Kidney (tissue), 14 donors: Measurements from ENCODE around the gene PRTN3. TPM values are rescaled to one million over a fixed set of nuclear protein-coding genes. Genes with fewer than 3 reads are reported as not detected.

ENCODE experiments used
- DNase-seq, 5 donors: peaks; one replicate each; pipeline ENCODE4 v3.0.0-alpha.2; 2013 to 2020
- FAIRE-seq: peaks from 2 replicates; lab custom pipeline; 2012; peaks lifted over from hg19 to GRCh38; lab: Jason Lieb, UNC
- H3K27ac ChIP-seq, 2 donors: one replicate each; pipeline ENCODE4 v1.7.0; 2013; ENCODE audit warnings: low read depth in 2 of 2, low read length in 2 of 2, inconsistent platforms in 1 of 2
- H3K27me3 ChIP-seq: one replicate; pipeline ENCODE4 v1.7.1; 2013; ENCODE audit warnings: low read length, inconsistent platforms; ENCODE audit not compliant: control insufficient read depth, insufficient read depth
- H3K36me3 ChIP-seq, 3 donors: one replicate each; pipeline versions ENCODE4 v1.7.0 to v1.7.1; 2013; ENCODE audit warnings: low read length in 3 of 3, control low read depth in 1 of 3, inconsistent platforms in 1 of 3; ENCODE audit not compliant: insufficient read depth in 3 of 3, control insufficient read depth in 2 of 3
- H3K4me1 ChIP-seq, 3 donors: one replicate each; pipeline versions ENCODE4 v1.7.0 to v1.7.1; 2013; ENCODE audit warnings: low read length in 3 of 3, inconsistent platforms in 1 of 3, low read depth in 1 of 3; ENCODE audit not compliant: control insufficient read depth in 2 of 3, insufficient read depth in 2 of 3
- H3K4me3 ChIP-seq, 3 donors: one replicate each; pipeline versions ENCODE4 v1.7.0 to v1.8.1; 2013; ENCODE audit warnings: low read length in 3 of 3, control low read depth in 1 of 3, inconsistent platforms in 1 of 3
- H3K9ac ChIP-seq, 3 donors: one replicate each; pipeline versions ENCODE4 v1.7.0 to v1.7.1; 2013; ENCODE audit warnings: low read length in 3 of 3, control low read depth in 1 of 3, inconsistent platforms in 1 of 3
- H3K9me3 ChIP-seq, 3 donors: one replicate each; pipeline versions ENCODE4 v1.7.0 to v1.7.1; 2013; ENCODE audit warnings: low read length in 3 of 3, control low read depth in 1 of 3, inconsistent platforms in 1 of 3; ENCODE audit not compliant: control insufficient read depth in 2 of 3, insufficient read depth in 1 of 3
- CTCF ChIP-seq: IDR thresholded peaks from 3 replicates; pipeline ENCODE4 v1.5.1; 2012; ENCODE audit warnings: mild to moderate bottlenecking, moderate library complexity, borderline replicate concordance; ENCODE audit not compliant: insufficient read depth; ENCODE audit errors: extremely low read depth
- intact Hi-C: fragments of 100-400 bp; cut with DNase I; formaldehyde crosslinking; loops from one replicate; pipeline ENCODE4 v1.11.1; 2022
- polyA plus RNA-seq: library from polyadenylated mRNA; stranded (reverse); fragments of 350-450 nt; fragmentation: Illumina TruSeq; extraction: RNeasy Lipid Tissue Mini Kit (QIAGEN cat#74804); gene quantifications from one replicate; pipeline ENCODE4 v1.2.3, GENCODE V29; 2014; ENCODE audit warnings: low read depth, low replicate concordance; ENCODE audit not compliant: insufficient read depth
- total RNA-seq: library from RNA; stranded (reverse); fragmentation: NEBNext Ultra II Directional; extraction: Animal tissue kit (Norgen Biotek cat#: 25700); gene quantifications from one replicate; pipeline ENCODE4 v1.2.1, GENCODE V29; 2021
- donor health status: control.
- donor health status: control.
- donor health status: control.
- donor health status: control.
- donor health status: control.
- donor health status: DM: yes; HTN: yes; CAD: no.
- donor health status: Normal renal cell carcinoma (clear cell type).

Gene PRTN3
- total and polyA plus RNA-seq, 2 donors from 2014 or later, result not detected

- intact Hi-C loops, result no loop called here
- peak overlapping the region in 1 of 2 donors; percentile 59 for H3K27ac ChIP-seq
These were observed 30.9 kb downstream of the PRTN3 start for GRCh38 chr19:871446-872265.

GRCh38 chr19:872266-872951 lies 31.6 kb downstream of the PRTN3 start:
- Histone ChIP-seq H3K36me3 (peaks cover 0 to 15% (median 0%) of the 10 kb centered on the region in 3 donors), H3K4me1 (peaks cover 0 to 4% (median 0%) of the 10 kb centered on the region in 3 donors), H3K9ac (no peak overlapping the region), H3K27me3 (no peaks in the 10 kb centered on the region), H3K9me3 (no peaks in the 10 kb centered on the region), H3K4me3 (no peak overlapping the region), H3K27ac (no peak overlapping the region)
- DNase-seq, result peak in 2 of 5 donors; percentile 50 to 92
- no peak for TF ChIP-seq CTCF
- intact Hi-C loops, result no loop called here
- FAIRE-seq, result no peak

More at GRCh38 chr19:871446-872265, 30.9 kb downstream of the PRTN3 start:
- H3K9ac ChIP-seq, result no peak overlapping the region
- peak in 1 of 5 donors; percentile 87 for DNase-seq
- H3K9me3 ChIP-seq, result no peaks in the 10 kb centered on the region
- no peaks in the 10 kb centered on the region for H3K27me3 ChIP-seq
- no peak overlapping the region for H3K4me3 ChIP-seq
- TF ChIP-seq CTCF, result no peak
- H3K4me1 ChIP-seq, result peaks cover 0 to 4% (median 0%) of the 10 kb centered on the region in 3 donors
- no peak for FAIRE-seq
- H3K36me3 ChIP-seq, result peaks cover 0 to 10% (median 0%) of the 10 kb centered on the region in 3 donors

- peaks cover 0 to 4% (median 0%) of the 10 kb centered on the region in 3 donors for H3K4me1 ChIP-seq
- peak in 1 of 5 donors; percentile 89 for DNase-seq
- no peak for TF ChIP-seq CTCF
- H3K27ac ChIP-seq, result no peak overlapping the region
- H3K36me3 ChIP-seq, result peaks cover 0 to 13% (median 0%) of the 10 kb centered on the region in 3 donors
- intact Hi-C loops, result no loop called here
- no peak overlapping the region for H3K9ac ChIP-seq
- no peak for FAIRE-seq
- H3K4me3 ChIP-seq, result no peak overlapping the region
- no peaks in the 10 kb centered on the region for H3K27me3 ChIP-seq
- H3K9me3 ChIP-seq, result no peaks in the 10 kb centered on the region
These were observed 32.3 kb downstream of the PRTN3 start for GRCh38 chr19:873084-873483.
